ENCODE measurements around the gene MYRF. TPM values are rescaled to one million over a fixed set of nuclear protein-coding genes. Genes with fewer than 3 reads are reported as not detected.

The MYRF gene
- total and polyA plus RNA-seq, 2 donors (not counting 3 experiments of a cell fraction or from before 2014, with no cell fraction given): 0.82 to 0.98 TPM

DNA sequence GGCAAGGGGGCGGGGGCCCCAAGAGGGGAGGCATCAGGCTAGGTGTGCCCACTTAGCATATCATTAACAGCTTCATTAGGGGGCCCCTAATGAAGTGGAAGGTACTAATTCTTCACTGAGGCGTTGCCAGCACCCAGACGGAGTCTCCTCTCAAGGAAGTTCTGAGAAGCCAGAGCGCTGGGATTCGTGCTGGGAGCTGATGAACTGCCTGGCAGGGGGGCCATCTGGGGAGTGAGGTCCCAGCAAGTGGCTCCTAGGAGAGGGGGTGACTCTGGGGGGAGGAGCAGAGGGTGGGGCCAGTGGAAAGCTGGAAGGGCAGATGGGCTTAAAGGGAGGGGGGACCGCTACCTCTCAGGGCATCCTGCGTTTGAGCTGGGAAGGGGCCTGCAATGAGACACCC is 42.4 kb upstream of the MYRF start:
- Histone ChIP-seq H3K27me3 (ENCODE audit: control insufficient read depth in 2 of 2, insufficient read depth in 2 of 2, low read length in 2 of 2) (no peaks in the 10 kb centered on the region), H3K9ac (replicated peaks; ENCODE audit: extremely low read depth, insufficient read depth, low read length) (no peak overlapping the region), H4K20me1 (replicated peaks; ENCODE audit: control insufficient read depth, extremely low read depth, insufficient read depth, low read length) (no peaks in the 10 kb centered on the region), H3K79me2 (ENCODE audit: control insufficient read depth, insufficient read depth, low read length) (no peaks in the 10 kb centered on the region), H3K4me2 (ENCODE audit: insufficient read depth, low read length) (no peak overlapping the region), H3K9me3 (replicated peaks; ENCODE audit: control insufficient read depth, insufficient read depth, low read length) (no peaks in the 10 kb centered on the region), H2AFZ (ENCODE audit: low read depth, low read length) (no peak overlapping the region), H3K27ac (ENCODE audit: insufficient read depth, low read depth, low read length) (no peak overlapping the region), H3K4me3 (replicated peaks in 1 of 3; ENCODE audit: insufficient read depth in 1 of 3, low read depth in 1 of 3, low read length in 3 of 3) (no peak overlapping the region), H3K4me1 (ENCODE audit: control insufficient read depth, extremely low read depth, insufficient read depth, low read length) (no peaks in the 10 kb centered on the region), H3K9me1 (replicated peaks; ENCODE audit: control insufficient read depth, extremely low read depth, insufficient read depth, low read length) (no peaks in the 10 kb centered on the region), H3K36me3 (ENCODE audit: control insufficient read depth in 2 of 2, extremely low read depth in 1 of 2, insufficient read depth in 2 of 2, low read length in 2 of 2) (no peaks in the 10 kb centered on the region)
- dilution Hi-C loops (cut with MboI; ENCODE audit: extremely low pct_ligation_motif_present, low sequenced_read_pairs) (no loop called here), intact Hi-C loops (cut with micrococcal nuclease) (no loop called here)
- ChIA-PET POLR2A (no interaction called here), CTCF (interaction anchor here (0.6 to 2.7 kb wide), 5 partner anchors 9 to 24 kb away, joined by 3 to 12 read pairs (median 3); no protein-coding TSS in a partner anchor)
- no peak for FAIRE-seq
- no peak for DNase-seq (ENCODE audit: low read depth, low spot score)
- TF ChIP-seq FOS (IDR thresholded peaks at IDR 0.05; ENCODE audit: borderline replicate concordance, insufficient read depth, low read length) (no peak), MYC (IDR thresholded peaks at IDR 0.05; ENCODE audit: low read depth, low read length) (no peak), MAX (IDR thresholded peaks at IDR 0.05; ENCODE audit: insufficient read depth, insufficient read length) (no peak), POLR2AphosphoS5 (IDR thresholded peaks at IDR 0.05; ENCODE audit: insufficient read depth, low read depth, low read length) (no peak), POLR2A (IDR thresholded peaks at IDR 0.05; ENCODE audit: low read depth, low read length) (no peak)
- BruUV-seq (replicated peaks): no TSS peak

- BruUV-seq (replicated peaks): no TSS peak
- dilution Hi-C loops (cut with MboI; ENCODE audit: extremely low pct_ligation_motif_present, low sequenced_read_pairs): no loop called here
These were observed 41.4 kb upstream of the MYRF start for GRCh38 chr11:61711037-61711436.

More at GRCh38 chr11:61711037-61711436, 41.4 kb upstream of the MYRF start:
- Histone ChIP-seq H3K4me1 (ENCODE audit: control insufficient read depth, extremely low read depth, insufficient read depth, low read length) (no peaks in the 10 kb centered on the region), H4K20me1 (replicated peaks; ENCODE audit: control insufficient read depth, extremely low read depth, insufficient read depth, low read length) (no peaks in the 10 kb centered on the region), H3K27me3 (ENCODE audit: control insufficient read depth in 2 of 2, insufficient read depth in 2 of 2, low read length in 2 of 2) (no peaks in the 10 kb centered on the region), H3K36me3 (ENCODE audit: control insufficient read depth in 2 of 2, extremely low read depth in 1 of 2, insufficient read depth in 2 of 2, low read length in 2 of 2) (no peaks in the 10 kb centered on the region), H3K4me3 (replicated peaks in 1 of 3; ENCODE audit: insufficient read depth in 1 of 3, low read depth in 1 of 3, low read length in 3 of 3) (no peak overlapping the region), H3K9me1 (replicated peaks; ENCODE audit: control insufficient read depth, extremely low read depth, insufficient read depth, low read length) (no peaks in the 10 kb centered on the region), H3K27ac (ENCODE audit: insufficient read depth, low read depth, low read length) (no peak overlapping the region), H2AFZ (ENCODE audit: low read depth, low read length) (no peak overlapping the region), H3K9ac (replicated peaks; ENCODE audit: extremely low read depth, insufficient read depth, low read length) (no peak overlapping the region), H3K9me3 (replicated peaks; ENCODE audit: control insufficient read depth, insufficient read depth, low read length) (no peaks in the 10 kb centered on the region), H3K79me2 (ENCODE audit: control insufficient read depth, insufficient read depth, low read length) (no peaks in the 10 kb centered on the region), H3K4me2 (ENCODE audit: insufficient read depth, low read length) (no peak overlapping the region)
- intact Hi-C loops (cut with micrococcal nuclease): no loop called here
- DNase-seq (ENCODE audit: low read depth, low spot score): no peak
- CTCF ChIA-PET: interaction anchor here (1.0 to 1.9 kb wide), 2 partner anchors 13 to 36 kb away, joined by 3 to 7 read pairs; no protein-coding TSS in a partner anchor
- no peak for FAIRE-seq
- TF ChIP-seq POLR2AphosphoS5 (IDR thresholded peaks at IDR 0.05; ENCODE audit: insufficient read depth, low read depth, low read length) (no peak), MYC (IDR thresholded peaks at IDR 0.05; ENCODE audit: low read depth, low read length) (no peak), CTCF (IDR thresholded peaks at IDR 0.05; ENCODE audit: extremely low read depth in 1 of 2, insufficient read depth in 1 of 2, low read depth in 1 of 2, low read length in 2 of 2) (no peak), FOS (IDR thresholded peaks at IDR 0.05; ENCODE audit: borderline replicate concordance, insufficient read depth, low read length) (no peak), MAX (IDR thresholded peaks at IDR 0.05; ENCODE audit: insufficient read depth, insufficient read length) (no peak), POLR2A (IDR thresholded peaks at IDR 0.05; ENCODE audit: low read depth, low read length) (no peak), GATA2 (IDR thresholded peaks at IDR 0.05; ENCODE audit: insufficient read depth, insufficient read length, low read depth, low read length) (no peak), JUN (IDR thresholded peaks at IDR 0.05; ENCODE audit: borderline replicate concordance, insufficient read depth, insufficient read length, low read depth) (no peak), EZH2 (IDR thresholded peaks at IDR 0.05; ENCODE audit: borderline replicate concordance, low read depth, low read length, severe bottlenecking) (no peak)
- POLR2A ChIA-PET: no interaction called here
